SK-N-DZ (cell line): ENCODE results near the gene P2RY1.
A peak's percentile ranks its signal among the peaks of the same experiment; 100 is the strongest.
"Not testable (repeated sequence)": the region's sequence is repeated elsewhere in the genome, so short reads cannot be mapped to it uniquely, and the experiment has no call there.

Source experiments
- DNase-seq: peaks from one replicate; pipeline ENCODE4 v3.0.0-alpha.2; 2015; ENCODE audit warnings: low spot score

P2RY1 gene

DNA sequence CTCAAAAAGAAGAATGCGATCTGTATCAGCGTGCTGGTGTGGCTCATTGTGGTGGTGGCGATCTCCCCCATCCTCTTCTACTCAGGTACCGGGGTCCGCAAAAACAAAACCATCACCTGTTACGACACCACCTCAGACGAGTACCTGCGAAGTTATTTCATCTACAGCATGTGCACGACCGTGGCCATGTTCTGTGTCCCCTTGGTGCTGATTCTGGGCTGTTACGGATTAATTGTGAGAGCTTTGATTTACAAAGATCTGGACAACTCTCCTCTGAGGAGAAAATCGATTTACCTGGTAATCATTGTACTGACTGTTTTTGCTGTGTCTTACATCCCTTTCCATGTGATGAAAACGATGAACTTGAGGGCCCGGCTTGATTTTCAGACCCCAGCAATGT is 1.3 kb downstream of the P2RY1 start:
- no peak for DNase-seq

DNA sequence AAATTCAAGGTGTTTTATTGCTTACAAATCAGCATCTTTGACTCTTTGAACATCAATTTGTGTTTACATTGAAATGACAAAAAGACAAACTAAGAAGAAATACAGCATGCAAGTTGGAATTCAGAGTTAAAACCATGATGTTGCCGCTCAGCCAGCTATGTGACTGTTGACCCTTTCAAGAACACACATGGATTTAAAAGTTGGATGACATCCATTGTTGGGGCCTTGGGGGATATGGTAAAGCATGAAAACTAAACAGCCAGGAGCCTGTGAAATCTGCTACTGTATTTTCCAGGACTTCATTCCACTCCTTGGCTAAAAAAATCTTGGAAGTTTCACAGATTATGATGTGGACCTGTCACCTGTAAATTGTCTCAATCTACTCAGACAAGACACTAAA is 4.6 kb downstream of the P2RY1 start:
- DNase-seq = no peak

DNA sequence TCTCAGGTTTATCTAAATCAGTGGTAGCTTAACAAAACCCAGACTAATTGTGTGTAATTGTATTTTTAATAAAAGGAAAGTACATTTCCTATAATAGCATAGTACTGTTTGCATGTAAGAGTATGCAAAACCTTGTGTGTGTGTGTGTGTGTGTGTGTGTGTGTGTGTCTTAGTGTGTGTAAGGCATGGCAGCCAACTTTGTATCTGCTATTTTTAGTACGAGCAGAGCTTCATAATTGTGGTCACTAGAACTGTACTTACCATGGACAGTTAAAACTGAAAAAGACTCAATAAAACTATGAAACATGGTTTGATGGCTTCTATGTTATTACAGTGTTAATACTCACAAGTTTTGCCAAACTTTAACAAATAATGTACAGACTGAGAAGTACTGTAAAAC is 6.2 kb downstream of the P2RY1 start:
- DNase-seq = no peak

DNA sequence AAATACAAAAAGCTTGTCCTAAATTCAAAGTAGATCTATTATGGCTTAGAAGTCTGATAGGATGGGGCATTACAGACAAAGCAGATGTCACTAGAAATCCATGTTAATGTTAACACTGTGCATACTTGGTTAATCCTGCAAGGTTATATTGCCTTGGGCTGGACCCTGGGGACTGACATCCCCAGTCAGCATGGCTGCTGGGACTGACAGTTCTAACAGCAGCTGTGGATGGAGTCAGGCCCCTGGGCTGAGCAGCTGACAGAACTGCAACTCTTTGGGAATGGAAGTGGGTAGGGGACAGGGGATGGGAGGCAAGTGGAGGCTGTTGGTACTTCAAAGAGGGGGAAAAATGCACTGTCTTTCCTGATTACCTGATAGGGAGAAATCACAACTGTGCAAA is 7.5 kb downstream of the P2RY1 start:
- no peak for DNase-seq

DNA sequence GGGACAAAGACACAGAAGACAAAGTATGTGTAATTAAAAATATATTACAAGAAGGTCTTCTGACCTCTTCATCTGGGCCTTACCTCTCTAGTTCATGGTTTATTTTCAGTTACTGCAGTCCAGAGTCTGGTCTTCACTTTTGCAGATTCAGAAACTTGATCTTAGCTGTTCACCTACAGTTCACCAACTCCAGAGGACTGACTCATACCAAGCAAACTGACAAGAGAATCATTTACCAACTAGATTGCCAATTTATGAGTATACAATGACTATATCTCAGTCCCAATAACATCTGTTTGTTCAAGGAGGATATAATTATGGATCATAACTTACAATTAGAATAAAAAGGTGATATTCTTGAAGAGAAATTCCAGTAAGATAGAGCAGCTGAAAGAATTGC is 9.0 kb downstream of the P2RY1 start:
- DNase-seq = no peak

DNA sequence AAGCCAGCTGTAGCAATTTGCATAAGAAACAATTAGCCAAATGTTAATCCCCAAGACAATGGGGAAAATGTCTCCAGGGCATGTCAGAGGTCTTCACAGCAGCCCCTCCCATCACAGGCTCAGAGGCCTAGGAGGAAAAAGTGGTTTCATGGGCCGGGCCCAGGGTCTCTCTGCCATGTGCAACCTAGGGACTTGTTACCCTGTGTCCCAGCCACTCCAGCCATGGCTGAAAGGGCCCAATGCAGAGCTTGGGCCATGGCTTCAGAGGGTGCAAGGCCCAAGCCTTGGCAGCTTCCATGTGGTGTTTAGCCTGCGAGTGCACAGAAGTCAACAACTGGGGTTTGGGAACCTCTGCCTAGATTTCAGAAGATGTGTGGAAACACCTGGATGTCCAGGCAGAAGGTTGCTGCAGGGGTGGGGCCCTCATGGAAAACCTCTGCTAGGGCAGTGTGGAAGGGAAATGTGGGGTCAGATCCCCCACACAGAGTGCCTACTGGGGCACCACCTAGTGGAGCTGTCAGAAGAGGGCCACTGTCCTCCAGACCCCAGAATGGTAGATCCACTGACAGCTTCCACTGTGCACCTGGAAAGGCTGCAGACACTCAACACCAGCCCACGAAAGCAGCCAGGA is 11.8 kb downstream of the P2RY1 start:
- DNase-seq = not testable (repeated sequence)

DNA sequence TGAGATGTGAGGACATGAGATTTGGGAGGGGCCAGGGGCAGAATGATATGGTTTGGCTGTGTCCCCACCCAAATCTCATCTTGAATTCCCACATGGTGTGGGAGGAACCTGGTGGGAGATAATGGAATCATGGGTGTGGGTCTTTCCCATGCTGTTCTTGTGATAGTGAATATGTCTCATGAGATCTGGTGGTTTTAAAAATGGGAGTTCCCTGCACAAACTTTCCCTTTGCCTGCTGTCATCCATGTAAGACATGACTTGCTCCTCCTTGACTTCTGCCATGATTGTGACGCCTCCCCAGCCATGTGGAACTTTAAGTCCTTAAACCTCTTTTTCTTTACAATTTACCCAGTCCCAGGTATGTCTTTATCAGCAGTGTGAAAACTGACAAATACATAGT is 12.7 kb downstream of the P2RY1 start:
- DNase-seq = not testable (repeated sequence)

DNA sequence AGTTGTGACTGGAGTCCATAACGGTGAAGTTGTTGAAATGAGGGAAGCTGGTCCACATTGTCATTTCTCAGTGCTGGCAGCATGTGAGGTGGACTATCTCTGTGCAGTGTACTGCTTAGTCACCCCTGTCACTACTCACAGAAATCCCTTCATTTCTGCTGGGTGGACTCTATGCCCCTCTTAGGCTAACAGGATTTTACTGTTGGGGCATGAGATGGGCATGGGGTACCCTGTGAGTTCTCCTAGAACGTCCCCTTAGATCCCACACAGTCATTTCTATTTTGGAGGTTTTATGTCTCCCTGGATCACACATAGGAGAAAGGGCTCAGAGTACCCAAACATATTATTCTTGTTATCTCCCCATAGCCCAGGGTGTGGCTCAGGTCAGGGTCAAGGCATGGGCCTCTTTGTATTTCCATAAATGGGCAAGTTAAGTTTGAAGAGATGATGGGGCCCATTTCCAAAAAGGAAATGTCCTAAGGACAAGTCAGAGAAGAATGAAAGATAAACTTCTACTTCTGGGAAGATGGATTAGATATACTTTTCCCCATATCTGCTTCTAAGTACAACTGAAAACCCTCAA is 15.2 kb downstream of the P2RY1 start:
- no peak for DNase-seq

DNA sequence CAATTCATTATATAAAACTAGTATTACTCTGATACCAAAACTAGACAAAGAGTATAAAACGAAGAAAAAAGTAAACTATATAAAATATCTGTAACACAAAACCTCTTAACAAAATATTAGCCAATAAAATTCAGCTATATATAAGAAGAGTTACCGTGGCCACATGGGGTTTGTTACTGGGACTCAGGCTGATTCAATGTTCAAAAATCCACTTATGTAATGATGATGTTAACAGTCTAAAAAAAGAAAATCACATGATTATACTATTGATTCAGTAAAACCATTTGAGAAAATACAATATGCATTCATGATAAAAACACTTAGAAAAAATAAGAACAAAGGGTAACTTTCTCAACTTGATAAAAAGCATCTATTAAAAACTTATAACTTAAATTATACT is 18.3 kb downstream of the P2RY1 start:
- no peak for DNase-seq

DNA sequence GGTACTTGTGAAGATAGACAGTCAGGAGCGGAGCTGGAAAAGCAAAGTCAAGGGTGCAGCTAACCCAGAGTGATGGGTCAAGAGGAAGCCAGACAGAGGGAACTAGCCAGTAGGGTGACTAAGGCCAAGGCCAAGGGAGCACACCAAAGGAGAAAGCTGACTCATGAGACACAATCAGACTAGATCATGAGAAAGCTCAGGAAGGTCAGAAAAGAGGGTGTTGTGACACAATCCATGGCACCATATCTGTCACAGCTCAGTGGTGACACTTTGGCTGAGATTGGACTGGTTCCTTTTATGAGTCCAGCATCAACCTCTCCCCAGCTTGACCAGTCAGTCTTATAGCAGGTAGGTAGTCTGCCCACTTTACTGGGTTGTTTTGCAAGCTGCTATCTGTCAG is 22.2 kb downstream of the P2RY1 start:
- DNase-seq = no peak

DNA sequence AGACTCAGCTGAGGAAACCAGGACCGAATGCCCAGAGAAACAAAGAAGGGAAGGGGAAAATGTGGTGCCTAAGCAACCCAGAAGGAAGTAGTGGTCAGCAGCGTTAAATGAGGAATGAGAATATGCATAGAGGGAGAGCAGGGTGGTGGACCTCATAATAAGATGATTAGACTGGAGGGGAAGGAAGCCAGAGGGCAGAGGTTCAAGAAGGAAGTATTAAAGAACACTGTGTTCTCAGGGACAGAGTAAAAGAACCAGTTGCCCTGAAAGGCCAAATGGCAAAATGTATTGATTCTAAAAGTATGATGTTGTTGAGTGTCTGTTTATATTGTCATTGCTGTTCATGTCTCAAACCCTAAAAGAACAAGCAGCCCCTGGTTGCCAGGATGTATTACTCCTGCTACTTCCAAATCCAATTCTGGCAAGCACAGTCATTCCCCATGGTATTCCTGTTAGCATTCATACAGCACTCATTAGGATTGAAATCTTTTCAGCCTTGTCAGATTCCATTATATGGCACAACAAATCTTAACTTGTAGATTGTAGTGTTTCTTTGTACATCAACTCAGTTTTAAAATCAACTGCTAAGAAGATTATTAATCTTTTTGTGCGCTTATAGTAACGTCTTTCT is 23.4 kb downstream of the P2RY1 start:
- DNase-seq = no peak

DNA sequence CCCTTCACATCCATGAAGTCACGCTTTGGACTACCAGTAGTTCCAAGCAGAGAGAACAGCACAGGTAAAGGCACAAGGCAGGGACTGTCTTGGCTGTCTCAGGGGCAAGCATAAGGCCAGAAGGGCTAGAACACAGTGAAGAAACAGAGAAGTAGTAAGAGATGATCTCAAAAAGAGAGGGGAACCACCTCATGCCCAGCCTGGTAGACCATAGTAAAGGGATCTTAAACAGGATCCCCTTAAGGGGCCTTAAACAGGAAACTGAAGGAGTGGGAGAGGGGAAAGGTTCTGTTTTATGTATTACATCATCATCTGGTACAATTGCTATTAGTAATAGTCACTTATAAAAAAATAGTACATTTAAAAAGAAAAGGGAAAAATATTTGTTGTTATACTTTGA is 25.8 kb downstream of the P2RY1 start:
- DNase-seq = no peak

DNA sequence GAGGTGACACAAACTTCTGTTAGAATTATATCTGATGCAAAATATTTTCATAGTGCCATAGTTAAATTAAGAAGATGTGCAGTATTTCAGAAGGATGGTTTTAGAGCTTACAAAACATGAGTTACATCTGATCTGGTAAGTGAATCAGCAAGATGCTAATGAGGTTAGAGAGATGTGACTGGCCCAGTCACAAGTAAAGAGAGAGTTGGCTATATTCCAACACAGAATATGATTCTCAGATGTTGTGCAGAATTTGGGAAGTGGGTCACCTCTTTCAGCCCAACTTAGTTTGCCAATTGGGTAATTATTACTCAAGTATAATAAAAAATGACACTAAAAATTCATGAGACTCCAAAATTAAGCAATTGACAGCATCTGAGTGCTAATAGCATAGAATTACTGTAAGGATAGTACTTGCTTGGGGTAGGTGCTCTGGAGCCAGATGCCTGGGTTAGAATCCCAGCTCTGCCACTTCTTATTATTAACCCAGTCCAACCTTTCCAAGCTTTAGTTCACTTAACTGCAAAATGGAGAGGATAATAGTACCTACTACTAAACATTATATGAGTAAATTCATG is 30.8 kb downstream of the P2RY1 start:
- DNase-seq = peak; percentile 18

DNA sequence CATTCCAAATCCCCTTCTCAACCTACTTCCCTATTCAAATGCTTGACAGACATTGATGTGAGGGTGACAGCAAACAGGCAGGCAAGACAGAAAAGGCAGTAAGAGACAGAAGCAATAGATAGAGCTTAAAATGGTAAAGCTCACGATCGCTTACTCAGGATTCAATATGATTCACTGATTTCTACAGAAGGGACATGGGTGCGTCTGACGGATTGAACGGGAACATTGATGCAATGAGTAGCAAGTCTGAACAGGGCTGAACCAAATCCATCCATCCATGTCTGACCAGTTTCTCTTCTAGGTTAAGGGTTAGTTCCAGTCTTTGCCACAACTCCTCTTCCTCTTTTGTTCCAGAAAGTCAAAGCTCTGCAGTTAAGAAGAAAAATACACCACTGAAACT is 35.1 kb downstream of the P2RY1 start:
- DNase-seq = no peak

DNA sequence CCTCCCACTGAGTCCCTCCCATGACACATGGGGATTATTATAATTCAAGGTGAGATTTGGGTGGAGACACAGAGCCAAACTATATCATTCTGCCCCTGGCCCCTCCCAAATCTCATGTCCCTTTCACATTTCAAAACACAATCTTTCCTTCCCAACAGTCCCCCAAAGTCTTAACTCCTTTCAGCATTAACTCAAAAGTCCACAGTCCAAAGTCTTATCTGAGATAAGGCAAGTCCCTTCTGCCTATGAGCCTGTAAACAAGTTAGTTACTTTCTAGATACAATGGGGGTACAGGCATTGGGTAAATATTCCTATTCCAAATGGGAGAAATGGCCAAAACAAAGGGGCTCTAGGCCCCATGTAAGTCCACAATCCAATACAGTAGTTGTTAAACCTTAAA is 38.4 kb downstream of the P2RY1 start:
- not testable (repeated sequence) for DNase-seq

DNA sequence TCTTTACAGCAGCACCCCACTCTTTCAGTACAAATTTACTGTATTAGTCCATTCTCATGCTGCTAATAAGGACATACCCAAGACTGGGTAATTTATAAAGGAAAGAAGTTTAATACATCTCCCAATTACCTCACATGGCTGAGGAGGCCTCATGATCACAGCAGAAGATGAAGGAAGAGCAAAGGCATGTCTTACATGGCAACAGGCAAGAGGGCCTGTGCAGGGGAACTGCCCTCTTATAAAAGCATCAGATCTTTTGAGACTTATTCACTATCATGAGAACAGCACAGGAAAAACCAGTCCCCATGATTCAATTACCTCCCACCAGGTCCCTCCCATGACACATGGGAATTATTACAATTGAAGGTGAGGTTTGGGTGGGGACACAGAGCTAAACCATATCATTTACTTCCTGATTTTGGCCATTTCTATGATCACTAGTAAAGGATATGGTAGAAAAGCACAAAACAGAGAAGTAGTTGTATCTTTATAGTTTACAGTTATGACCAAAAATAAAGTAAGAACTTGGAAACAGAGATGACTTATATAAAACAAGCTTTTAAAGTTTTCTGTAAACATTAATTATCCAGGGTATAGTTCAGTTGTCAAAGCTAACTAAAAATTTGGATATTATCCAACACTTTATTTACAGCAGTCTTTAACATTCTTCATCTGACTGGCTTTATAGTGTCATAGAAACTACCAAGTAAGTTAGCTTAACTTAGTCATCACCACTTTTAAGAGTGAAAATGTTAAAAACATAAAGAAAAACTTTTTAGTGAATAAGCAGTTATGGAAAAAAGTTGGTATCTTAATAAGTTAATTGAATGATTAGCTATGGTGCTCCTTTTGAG is 40.2 kb downstream of the P2RY1 start:
- no peak for DNase-seq

DNA sequence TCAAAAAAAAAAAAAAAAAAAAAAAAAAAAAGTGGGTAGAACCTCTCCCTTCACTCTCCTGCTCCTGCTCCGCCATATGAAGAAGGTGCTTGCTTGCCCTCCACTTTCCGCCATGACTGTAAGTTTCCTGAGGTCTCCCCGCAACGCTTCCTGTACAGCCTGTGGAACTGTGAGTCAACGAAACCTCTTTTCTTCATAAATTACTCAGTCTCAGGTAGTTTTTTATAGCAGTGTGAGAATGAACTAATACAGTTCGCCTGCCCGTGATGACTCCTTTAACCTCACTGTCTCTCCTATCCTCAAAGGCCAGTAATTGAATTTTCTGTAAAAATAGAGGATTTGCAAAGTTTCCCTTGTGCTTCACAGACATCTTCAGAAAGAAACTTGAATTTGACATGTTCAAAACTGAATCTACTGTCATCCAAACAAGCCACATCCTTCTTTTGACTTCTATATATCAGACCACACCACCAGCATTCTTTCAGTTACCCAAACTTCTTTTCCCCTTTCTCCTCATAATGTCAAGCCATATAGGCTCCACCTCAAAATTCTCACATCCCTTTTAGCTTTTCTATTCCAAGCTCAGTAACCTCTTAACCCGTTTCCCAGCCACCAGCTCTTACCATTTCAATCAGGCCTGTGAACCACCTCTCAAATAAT is 44.3 kb downstream of the P2RY1 start:
- no peak for DNase-seq

DNA sequence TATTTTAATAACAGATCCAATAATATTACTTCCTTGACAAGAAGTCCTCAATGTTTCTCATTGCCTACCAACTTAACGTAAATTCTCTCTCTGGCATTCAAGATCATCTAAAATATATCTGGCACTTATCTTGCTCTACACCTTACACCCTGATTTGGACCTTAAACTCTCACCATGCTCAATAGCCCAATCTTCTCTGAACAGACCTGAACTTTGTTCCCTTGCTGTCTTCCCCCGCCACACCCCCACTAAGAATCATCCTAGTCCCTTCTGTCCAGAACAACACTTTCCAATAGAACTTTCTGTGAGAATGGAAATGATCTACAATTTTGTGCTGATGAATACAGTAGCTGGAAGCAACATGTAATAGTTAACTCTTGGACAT is 44.9 kb downstream of the P2RY1 start:
- DNase-seq = no peak

DNA sequence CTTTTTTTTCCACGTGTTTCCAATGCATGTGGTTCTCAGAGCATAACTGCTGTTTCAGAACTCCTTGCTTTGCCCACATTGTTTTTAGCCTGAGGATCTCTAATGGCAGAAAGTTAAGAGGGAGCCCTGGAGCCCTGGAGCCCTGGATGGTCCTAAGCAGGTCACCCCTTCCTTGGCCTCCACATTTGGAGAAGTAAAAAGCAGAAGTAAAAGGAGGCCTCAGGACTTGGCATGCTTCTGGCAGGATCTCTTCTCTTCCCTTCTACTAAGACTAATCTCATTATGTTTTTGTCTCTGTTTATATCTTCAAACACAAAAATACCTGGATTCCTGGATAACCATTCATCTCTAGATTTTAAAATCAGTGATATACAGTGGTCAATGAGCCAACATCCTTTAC is 50.1 kb downstream of the P2RY1 start:
- no peak for DNase-seq
